HCEC 1CT (cell line): ENCODE results near the gene EEF1AKMT4.

Source experiments
- DNase-seq: peaks from one replicate; pipeline ENCODE4 v3.0.0-alpha.2; 2017

Gene EEF1AKMT4

DNA sequence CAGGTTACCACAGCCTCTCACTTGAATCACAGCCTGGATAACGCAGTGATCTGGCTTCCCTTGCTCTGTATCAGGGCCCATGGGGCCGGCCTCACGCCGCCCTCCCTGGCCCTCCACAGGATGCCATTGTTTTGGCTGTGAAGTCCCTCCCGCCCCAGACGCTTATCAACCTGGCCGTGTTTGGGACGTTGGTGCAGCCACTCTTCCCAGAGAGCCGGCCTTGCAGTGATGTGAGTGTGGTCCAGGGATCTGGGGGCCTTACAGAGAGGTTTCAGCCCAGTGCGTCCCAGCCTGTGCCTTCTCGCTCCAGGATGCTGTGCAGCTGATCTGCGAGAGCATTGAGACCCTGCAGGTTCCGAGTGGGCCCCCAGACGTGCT, 13.4 kb upstream of the EEF1AKMT4 start:
- no peak for DNase-seq

DNA sequence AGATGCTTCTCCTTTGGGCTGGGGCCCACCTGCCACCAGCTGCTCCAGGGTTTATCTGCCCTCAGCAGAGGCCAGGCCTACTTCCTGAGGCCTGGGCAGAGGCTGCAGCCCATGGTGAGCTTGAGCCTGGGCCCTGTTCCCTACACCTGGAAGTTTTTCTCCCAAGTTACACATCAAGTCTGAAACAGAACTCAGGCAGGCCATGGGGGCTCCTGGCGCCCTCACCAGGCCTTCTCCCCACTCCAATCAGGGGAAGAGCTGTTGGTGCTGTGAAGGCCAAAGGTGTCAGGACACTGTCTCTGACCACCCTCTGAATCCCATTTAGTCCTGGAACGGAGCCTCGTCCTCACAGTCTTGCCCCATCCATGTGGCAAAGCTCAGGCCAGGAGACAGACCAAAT, 12.8 kb upstream of the EEF1AKMT4 start:
- no peak for DNase-seq

DNA sequence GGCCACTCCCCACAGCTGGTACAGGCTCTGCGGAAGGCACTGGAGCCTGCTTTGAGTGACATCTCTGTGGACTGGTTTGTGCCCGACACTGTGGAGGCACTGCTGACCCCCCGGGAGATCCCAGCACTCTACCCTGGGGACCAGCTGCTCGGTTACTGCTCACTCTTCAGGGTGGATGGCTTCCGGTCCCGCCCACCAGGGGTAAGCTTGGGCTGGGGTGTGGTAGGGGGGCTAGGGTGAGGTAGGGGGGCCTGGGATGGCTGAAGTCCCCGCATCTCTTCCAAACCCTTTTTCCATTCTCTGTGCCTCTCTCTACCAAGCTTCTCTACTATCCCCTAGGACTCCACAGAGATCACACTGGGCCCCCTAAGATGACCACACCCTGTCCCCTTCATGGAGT, 12.3 kb upstream of the EEF1AKMT4 start:
- no peak for DNase-seq

DNA sequence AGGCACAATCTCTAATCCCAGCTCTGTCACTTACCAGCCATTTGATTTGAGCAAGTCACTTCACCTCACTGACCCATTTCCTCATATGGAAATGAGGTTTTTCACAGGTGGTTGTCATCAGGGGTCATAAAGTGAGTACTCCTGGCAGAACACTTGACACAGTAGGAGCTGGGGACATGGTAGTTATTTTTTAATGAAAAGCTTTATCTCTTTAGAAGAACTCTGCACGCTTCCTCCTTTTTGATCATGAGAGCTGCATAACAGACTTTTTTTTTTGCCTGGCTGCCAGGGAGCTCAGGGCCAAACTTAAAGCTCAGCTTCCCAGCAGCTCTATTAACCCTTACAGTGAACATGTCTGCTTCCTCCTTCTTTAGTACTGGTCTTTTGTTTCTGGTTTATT, 11.7 kb upstream of the EEF1AKMT4 start:
- DNase-seq: no peak

DNA sequence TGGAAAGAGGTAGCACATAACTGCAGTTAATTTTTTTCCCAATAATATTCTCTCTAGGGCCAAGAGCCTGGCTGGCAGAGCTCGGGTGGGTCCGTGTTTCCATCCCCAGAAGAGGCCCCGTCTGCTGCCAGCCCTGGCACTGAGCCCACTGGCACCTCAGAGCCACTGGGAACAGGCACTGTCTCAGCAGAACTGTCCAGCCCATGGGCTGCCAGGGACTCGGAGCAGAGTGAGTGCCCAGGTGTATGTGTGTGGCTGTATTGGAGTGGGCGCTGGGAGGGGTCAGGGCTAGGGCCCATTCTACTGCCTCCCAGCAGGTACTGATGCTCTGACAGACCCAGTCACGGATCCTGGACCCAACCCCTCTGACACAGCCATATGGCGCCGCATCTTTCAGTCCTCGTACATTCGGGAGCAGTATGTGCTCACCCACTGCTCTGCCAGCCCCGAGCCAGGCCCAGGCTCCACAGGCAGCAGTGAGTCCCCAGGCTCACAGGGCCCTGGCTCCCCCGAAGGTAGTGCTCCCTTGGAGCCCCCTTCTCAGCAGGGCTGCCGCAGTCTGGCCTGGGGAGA, 11.1 kb upstream of the EEF1AKMT4 start:
- DNase-seq: no peak

DNA sequence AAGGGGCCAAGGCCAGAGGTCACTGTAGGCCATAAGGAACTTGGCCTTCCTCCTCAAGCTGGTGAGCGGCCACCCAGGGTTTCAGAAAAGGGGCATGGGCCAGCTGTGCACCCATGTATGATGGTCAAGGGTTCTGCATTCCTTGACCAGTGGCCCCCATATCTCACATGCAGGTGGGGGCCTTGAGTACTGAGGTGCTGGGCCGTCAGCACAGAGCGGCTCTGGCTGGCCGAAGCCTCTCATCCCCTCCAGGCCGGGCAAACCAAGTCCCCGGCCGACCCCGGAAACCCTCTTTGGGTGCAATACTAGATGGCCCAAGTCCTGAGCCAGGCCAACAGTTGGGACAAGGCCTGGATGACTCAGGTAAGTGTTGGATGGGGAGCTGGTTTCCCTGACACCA, 10.3 kb upstream of the EEF1AKMT4 start:
- no peak for DNase-seq

DNA sequence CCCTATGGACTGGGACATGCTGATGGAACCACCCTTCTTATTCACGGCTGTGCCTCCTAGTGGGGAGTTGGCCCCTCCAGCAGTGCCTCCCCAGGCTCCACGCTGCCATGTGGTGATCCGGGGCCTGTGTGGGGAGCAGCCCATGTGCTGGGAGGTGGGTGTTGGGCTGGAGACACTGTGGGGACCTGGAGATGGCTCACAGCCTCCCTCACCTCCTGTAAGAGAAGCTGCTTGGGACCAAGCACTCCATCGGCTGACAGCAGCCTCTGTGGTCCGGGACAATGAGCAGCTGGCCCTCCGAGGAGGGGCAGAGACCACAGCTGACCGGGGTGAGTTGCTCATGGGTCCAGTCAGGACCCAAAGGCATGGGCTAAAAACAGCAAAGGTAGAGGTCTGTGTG, 9.8 kb upstream of the EEF1AKMT4 start:
- DNase-seq: no peak

DNA sequence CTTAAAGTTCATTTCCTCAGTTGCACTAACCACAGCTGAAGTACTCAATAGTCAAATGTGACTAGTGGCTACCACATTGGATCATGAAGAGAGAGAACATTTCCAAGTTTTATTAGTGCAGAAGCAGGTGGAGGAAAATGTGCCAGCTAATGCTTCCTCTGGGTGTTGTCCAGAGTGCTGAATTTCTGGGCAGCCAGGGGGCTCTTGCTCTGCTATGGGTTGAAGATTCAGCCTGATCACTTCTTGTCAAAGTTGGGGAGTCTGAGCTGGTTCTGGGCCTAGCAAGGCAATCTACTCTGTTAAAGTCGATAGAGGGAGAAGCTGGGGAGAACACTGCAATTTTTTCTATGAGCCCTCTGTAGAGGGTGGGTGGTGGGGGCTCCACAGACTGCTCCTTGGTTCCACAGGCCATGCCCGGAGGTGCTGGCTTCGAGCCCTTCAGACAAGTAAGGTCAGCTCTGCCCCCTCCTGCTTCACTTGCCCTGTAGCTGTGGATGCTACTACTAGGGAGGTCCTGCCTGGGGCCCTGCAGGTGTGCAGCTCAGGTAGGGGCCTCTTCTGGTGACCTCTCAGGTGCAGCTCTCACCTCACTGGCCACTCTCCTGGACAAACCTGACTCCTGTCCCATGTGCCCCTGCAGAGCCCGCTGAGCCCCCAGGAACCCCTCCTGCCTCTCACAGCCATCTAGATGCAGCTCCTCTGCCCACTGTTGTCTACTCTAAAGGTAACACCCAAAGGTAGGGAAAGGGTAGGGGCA, 8.9 kb upstream of the EEF1AKMT4 start:
- peak; percentile 30 for DNase-seq

DNA sequence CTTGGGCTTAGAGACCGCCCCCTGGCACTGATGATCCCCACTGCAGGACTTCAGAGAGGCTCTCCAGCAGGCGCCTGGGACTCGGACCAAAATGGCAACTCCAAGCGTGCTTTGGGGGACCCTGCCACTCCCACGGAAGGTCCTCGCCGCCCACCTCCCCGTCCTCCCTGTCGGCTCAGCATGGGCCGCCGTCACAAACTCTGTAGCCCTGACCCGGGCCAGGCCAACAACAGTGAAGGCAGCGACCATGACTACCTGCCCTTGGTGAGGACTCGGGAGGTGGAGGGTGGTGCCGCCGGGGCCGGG, 8.4 kb upstream of the EEF1AKMT4 start:
- DNase-seq: no peak

DNA sequence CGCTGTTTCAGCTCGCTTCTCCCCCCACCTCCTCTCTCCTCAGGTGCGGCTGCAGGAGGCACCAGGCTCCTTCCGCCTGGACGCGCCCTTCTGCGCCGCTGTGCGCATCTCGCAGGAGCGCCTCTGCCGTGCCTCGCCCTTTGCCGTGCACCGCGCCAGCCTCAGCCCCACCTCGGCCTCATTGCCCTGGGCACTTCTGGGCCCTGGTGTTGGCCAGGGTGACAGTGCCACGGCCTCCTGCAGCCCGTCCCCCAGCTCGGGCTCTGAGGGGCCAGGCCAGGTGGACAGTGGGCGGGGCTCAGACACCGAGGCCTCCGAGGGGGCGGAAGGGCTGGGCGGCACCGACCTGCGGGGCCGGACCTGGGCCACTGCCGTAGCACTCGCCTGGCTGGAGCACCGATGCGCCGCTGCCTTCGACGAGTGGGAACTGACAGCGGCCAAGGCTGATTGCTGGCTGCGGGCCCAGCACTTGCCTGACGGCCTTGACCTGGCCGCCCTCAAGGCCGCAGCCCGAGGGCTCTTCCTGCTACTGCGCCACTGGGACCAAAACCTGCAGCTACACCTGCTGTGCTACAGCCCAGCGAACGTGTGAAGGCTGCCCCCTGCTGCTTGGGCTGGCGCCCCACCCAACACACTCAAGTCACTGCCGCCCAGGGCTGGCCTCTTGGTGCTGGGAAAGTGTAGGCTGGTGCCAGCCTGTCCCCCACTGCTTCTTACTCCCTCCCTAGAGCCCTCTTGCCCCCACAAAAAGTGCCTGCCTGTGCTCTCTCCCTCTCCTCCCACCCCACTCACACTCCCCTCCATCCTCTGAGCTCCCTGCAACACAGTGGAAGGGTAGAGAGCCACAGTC, 7.8 kb upstream of the EEF1AKMT4 start:
- DNase-seq: no peak

DNA sequence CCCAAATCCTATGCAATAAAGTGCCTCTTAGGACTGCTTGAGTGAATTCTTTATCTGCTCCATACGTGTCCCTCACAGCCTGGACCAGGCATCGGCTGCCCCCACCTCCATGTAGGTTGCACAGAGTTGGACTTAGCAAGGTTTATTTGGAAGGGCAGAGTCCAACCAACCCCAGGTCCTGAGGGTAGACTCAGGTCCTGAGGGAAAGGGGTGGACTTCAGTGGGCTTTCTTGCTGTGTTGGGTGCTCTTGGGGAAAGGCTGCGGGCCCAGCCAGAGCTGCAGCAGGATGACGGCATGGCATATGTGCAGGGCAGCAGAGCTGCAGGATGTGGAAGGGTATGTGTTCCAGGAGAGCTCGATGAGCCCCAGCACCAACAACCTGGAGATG, 7.2 kb upstream of the EEF1AKMT4 start:
- DNase-seq: no peak

DNA sequence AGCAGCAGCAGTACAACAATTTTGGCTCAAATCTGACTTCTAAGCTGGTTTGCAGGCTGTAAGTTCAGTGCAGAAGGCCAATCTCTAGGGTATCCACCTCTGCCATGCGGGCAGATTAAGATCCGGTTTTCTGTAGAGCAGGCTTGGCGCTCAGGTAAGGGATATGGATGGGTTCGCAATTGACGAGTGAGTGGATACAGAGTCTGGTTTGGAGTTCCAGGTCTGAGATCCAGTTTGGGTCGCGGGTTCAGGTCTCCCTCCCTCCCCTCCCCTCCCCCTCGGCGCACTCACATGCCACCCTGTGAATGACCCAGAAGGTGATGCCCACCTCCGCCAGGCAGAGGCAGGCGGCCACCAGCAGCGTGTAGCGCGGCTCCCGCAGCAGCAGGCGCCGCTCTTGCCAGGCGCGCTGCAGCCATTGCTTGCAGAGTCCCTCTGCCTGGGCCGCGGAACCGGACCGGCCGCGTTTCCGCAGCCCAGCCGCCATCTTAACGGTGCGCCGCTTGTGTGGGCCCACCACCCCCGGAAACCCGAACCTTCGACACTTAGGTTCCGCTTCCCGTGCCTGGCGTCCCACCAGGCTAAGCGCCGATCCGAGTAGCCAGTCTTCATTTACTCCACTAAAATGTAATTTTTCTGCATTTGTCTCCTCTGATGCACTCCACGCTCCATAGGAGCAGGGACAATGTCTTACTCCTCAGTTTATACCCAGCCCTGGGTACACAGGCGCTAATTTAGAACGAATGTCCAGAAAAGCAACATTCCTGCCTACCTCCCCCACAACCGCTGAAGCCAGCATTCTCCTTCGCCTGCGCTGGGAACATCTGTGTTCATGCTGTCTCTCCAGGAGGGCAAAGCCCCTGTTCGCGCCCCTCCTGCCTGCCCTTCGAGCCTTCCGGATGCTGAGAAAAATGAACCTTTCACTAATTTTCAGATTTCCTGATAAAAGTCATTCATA, 739 bp upstream of the EEF1AKMT4 start, which contains the start of gene ALG3:
ALG3 (minus strand) TSS at position 509 of the 958 bp plus-strand sequence; CDS start at position 487, 22 bp downstream.
- DNase-seq: peak; percentile 82

DNA sequence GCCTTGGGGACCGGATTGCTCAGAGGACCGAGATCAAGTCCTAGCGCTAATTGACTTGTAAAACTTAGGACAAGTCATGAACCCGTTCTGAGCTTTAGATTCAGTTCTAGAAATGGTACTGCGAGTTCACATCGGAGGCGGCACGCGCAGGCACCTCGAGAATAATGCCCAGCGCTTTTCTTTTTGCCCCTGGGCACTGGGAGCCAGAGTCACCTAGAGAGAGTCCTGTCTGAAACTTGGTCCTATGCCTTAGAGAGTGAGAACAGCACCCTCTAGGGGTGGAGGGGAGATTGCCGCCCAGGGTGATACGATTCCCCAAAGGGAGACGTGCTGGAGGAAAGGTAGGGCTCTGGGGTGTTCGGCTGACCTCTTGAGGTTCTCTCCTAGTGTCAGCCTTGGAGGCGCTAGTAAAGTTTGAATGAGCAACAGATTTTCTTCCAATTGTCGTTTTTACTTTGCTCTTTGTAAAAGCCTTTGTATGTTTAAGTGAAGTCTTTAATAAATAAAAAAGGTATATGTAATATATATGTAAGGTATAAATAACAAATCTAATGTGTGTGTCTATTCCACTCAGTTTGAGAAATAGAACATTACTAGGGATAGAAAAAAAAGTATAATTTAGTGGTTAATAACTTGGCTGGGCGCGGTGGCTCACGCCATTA, 826 bp downstream of the EEF1AKMT4 start:
- DNase-seq: peak; percentile 85

DNA sequence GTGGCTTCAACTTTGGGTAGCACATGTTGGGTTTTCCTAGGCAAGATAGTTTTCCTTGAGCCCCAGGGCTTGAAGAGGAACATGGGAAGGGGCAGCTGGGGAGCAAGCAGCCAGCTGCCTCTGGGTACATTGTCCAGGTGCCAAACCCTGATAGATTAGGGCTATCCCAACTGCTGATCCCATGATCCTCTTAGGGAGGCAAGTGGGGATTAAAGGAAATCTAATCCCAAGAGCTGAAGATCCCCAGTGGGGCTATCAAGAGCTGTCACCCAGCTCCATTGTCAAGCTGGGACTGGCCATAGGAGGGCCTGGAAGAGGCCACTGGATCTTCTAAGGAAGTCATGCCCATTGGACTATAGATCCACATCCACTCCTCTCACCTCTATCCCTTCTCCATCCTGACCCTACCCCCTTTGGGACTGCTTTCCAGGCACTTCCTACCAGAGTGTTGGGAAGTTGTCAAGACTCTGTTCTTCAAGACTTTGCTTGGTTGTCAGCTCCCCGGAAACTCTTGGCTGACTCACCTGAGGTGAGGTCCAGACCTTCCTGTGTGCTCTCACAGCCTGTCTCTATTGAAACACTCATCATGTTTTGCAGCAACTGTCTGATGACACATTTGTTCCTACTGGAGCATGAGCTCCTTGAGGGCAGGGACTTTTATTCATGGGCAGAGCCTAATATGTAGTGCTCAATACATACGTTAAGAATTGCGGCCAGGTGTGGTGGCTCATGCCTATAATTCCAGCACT, 6.0 kb downstream of the EEF1AKMT4 start:
- DNase-seq: no peak

DNA sequence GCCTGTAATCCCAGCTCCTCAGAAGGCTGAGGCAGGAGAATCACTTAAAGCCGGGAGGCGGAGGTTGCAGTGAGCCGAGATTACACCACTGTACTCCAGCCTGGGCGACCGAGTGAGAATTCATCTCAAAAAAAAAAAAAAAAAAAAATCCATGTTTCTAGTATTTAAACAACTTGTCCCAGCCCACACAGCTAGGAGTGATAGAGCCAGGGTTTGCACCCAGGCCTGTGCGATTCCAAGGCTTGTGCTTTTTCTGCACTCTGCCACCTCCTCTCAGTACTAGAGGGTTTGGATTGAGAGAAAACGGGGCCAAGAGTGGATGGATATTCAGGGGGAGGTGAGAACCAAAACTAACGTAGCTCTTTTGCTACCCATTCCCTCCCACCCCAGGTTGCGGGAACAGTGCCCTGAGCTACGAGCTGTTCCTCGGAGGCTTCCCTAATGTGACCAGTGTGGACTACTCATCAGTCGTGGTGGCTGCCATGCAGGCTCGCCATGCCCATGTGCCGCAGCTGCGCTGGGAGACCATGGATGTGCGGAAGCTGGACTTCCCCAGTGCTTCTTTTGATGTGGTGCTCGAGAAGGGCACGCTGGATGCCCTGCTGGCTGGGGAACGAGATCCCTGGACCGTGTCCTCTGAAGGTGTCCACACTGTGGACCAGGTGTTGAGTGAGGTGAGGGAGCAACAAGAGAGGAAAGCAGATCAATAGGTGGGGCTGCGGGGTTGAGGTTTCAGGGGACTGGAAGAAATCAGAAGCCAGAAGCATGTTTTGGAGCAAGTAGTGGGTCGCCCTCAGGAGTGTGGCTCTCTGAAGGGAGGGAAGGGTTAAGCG, 7.8 kb downstream of the EEF1AKMT4 start:
- DNase-seq: no peak

DNA sequence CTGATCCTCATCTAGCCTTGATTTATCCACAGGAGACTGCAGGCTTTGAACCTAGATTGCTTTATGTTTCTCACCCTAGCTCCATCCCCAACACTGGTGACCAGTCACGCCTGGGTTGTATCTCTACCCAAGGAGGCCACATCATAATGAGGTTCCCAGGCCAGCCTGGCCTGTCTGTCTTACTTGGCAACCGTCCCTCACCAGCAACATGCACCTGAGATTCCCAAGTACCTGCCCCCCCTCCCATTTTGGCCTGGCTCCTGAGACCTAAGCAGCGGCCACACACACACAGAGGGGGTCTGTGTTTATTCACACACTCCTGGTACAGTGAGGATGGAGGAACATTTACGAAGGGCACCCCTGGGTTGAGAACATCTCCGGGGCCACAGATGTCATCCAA, 9.5 kb downstream of the EEF1AKMT4 start:
- no peak for DNase-seq

DNA sequence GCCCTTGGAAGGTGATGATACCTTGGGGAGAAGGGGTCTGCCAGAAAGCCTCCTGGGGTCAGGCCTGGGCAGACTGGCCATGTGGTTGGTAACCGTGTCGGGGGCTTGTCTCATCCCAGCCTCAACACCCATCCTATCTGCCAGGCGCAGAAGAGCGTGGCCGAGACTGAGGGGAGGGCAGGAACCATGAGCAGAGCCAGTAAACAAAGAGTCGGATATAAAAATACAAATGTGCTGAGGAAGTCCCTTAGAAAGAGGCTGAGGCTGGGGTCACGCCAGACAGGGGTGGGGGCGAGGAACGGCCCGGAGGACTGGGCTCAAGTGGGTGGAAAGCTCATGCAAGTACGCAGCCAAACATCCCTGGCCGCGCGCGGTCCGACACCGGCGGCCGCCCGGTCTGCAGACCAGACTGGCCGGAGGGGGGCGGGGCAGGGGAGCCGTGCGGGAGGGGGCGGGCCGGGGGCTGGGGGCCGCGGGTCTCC, 10.0 kb downstream of the EEF1AKMT4 start:
- no peak for DNase-seq

DNA sequence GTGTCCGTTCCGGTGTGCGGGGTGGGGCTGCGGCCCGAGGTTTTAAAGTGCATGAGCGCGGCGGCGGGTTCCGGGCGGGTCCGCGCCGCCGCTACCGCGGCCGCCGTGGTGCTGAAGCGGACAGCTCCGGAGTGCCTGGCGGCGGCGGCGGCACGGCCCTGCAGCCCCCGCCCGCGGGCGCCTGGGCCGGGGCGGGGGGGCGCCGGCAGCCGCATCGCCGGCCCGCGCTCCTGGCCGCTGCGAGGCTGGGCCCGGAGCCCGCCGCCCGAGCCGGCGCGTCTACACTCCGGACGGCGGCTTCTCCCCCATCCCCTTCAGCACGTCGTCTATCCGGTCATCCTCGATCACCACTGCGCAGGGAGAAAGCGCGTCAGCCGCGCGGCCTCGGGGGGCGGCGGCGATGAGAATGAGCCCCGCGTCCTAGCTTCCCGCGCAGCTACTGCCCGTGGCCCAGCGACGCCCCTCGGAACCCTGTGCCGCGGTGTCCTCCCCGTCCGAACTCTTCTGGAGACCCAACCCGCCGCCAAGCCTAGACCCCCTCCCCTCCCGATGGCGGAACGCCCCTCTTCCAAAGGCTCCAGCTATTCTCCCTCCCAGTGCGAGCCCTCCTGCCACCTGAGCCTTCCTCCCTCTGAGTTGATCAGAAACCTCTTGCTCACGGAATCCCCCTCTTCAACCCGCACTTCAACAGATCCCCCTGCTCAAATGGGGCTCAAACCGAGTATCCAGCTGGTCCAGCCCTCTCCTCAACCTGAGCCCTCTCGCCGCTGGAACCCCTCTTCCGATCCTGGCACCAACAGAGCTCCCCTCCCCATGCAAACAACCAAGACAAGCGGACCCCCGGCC, 10.6 kb downstream of the EEF1AKMT4 start:
- no peak for DNase-seq

DNA sequence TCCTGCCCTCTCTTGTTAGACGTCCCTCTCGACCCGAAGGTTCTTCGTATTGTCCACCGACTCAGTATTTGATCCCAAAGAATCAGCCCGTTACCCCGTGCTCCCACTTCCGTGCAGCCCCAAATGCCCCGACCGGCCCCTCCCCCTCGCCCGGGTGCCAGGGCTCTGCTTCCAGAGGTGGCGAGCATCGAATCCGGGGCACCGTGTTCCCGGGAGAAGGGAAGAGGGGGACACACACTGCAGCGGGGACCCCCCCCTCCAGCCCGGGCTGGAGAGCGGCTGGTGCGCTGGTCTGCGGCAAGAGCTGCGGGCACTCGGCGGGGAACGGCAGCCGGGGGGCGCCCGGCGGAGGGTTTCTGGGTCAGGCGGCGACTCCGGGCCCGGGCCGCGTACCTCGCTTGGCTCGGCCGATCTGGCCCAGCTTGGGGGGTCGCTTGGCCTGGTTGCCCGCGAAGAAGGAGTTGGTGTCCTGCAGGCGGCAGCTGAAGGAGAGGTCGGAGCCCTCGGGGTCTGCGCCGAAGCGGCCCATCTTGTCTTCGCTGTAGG, 11.3 kb downstream of the EEF1AKMT4 start:
- no peak for DNase-seq
